Stimulated activated naive CD4-positive, alpha-beta T cell (primary cell): ENCODE data around the gene CCDC15.
"Not testable (repeated sequence)": the region's sequence is repeated elsewhere in the genome, so short reads cannot be mapped to it uniquely, and the experiment has no call there.

Source experiments
- DNase-seq, 6 experiments: peaks; one replicate each; lab custom pipeline; 2025; lab: John Stamatoyannopoulos, UW

The CCDC15 gene

DNA sequence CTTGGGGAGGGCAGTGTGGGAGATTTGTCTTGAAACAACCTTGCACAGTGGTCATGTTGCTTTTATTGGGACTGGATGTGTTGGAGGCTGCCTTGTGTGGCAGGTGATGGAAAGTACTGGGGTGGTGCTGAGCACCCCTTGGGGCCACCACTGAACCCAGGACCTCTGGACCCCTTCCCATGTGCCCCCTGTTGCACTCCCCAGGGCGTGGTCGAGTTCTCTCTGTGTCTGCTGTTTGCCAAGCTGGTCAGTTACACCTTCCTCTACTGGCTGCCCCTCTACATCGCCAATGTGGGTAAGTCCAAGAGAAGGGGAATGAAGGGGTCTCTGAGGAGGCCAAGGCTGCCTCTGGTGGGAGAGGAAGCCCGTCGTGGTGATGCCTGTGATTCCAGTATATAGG lies 128.0 kb downstream of the CCDC15 start:
- DNase-seq = no peak

DNA sequence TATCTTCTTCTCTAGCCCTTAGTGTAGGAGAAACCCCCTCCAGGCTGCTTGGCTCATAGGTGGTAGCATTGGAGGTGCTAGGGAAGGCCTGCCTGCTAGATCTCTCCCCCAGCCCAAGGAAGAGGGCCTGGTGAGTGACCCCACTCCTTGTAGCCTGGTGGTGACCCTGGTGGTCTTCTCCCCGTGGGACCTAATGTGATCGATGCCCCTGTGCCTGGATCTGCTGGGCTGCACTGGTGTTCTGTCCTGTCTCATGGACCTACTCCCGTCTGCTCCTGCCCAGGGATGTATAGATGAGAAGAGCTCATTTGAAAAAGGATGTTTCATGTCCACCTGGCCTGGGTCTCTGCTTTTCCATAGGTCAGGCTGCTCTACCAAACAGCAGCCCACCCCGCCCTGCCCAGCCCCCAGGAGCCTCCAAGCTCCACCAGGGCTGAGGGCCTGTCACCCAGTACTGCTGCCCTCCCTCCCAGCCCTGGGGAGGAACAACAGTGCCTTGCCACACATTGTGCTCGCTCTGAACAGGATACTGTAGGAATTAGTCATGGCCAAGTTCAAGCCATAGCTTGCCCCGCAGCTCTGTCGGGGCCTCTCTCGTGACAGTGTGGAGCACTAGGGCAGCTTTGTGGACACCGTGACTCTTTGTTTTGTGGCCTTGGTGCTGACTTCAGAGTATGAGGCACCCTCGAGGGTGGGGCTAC lies 128.8 kb downstream of the CCDC15 start:
- no peak for DNase-seq

DNA sequence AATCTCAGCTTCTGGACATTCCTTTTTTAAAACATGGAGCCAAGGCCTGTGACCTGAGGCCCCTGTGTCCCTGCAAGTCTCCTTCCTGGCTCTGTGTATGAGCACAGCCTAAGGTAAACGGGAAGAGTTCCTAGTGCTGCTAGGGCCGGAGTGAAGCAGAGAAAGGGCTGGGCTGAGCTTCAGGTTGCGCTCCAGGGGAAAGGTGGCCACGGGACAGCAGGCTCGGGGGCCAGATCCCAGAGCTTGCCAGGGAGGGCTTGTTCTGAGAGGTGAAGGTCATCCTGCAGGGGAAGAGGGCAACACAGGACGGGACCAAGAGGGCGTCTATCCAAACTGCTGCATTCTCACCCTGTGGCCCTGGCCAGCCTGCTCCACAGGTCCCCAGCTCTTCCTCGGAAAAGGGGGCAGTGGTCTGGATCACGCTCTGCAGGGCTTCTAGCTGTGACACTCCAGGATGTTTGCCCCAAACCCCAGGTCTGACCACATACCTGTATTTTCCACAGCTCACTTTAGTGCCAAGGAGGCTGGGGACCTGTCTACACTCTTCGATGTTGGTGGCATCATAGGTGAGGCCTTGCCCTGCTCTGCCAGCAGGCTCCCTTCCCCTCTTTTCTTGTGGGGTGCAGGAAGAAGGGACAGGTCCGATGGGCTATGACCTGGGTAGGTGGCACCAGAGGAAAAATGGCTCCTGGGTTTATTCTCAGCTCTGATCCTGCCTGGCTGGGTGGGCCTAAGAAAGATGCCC lies 129.5 kb downstream of the CCDC15 start:
- DNase-seq = no peak

DNA sequence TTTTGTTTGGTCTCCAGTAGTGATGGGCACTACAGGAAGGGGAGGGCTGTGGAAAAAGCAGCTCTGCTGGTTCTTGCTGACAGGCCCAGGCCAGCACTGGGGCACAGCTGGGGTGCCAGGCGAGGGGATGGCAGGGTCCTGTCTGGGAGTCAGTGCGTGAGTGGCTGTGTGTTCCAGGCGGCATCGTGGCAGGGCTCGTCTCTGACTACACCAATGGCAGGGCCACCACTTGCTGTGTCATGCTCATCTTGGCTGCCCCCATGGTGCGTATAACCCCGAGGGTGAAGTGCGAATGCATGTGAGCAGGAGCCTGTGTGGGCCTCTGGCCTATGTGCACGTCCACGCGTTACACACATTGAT lies 130.0 kb downstream of the CCDC15 start:
- no peak for DNase-seq

DNA sequence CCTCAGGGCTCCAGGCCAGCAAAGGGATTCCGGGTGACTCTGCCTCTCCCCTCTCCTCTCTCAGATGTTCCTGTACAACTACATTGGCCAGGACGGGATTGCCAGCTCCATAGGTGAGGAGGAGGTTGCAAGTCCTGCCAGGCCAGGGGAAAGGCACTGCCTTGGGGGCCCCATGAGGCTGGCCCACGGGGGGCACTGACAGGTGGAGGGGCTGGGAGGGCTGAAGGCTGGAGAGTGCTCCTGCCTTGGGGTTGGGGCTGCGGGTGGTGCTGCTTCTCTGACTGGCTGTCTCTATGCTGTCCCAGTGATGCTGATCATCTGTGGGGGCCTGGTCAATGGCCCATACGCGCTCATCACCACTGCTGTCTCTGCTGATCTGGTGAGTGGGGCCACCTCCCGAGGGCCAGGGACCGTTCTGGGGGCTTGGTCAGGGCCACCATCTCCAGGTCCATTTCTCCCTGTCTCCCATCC lies 130.8 kb downstream of the CCDC15 start:
- DNase-seq = no peak

DNA sequence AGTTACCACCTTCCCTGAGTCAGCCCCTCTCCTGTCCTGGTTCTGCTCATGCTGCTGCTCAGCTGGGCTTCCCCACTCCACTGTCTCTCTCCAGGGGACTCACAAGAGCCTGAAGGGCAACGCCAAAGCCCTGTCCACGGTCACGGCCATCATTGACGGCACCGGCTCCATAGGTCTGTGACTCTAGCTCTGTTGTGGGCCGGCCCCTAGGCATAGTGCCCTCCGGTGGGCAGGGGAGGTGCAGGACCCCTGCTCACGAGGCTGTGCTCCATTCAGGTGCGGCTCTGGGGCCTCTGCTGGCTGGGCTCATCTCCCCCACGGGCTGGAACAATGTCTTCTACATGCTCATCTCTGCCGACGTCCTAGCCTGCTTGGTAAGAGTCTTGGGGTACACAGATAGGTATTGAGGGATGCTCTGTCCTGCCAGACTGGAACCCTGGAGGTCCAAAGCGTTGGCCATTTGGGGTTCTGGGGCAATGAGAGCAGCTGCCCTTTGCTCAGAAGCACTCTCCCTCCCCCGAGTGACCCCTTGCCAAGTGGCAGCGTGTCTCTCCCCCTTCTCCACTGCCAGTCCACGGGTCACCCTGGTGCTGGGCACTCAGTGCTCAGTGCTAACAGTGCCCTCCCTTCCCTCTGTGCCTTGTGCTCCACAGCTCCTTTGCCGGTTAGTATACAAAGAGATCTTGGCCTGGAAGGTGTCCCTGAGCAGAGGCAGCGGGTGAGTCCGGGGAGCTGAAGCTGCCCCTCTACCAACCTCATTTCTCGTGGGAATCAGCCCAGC lies 131.5 kb downstream of the CCDC15 start:
- no peak for DNase-seq

DNA sequence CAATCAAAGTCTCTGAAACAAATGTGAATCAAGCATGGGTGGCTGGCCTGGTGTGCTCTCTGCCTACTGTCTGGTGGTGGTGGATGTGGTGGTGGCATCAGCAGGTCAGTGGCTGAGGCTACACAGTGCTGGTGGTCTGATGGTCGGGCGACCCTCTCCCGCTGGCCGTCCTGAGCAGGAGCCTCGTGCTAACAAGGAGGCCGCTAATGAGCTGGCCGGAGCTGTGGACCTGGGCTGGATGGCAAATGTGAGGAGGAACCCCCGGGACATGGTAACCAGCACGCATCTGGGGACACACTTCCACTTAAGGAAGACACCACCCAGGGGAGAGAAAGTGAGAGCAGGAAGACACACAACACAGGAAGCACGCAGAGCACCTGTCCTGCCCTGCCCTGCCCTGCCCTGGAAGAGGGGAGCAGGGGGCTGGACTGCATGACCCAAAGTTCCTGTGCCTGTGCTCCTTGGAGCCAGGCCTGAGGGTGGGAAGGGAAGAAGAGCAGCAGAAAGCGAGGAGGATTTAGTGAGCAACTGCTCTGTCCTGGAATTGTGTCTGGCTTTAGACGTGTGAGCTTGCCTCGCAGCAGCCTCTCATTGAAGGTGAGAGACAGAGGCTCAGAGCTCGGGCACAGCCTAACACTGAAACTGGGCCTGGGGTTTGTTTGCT lies 132.8 kb downstream of the CCDC15 start:
- no peak for DNase-seq

DNA sequence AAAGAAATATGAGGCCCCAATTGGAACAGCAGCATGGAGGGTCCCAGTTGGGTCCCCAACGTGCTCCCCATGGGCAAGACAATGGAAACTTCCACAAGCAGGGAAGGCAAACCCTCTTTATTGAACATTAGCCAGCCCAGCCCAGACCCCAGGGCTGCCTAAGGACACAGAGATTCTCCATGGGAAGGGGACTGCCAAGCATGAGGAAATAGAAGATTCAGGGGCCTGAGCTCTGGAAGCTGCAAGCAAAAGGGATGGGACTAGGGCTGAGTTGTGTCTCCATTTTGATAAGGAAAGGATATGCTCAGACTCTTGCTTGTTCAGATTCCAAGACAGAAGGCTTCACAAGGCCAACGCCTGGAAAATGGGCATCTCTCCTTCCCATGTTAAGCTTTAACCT lies 134.1 kb downstream of the CCDC15 start:
- DNase-seq = no peak

DNA sequence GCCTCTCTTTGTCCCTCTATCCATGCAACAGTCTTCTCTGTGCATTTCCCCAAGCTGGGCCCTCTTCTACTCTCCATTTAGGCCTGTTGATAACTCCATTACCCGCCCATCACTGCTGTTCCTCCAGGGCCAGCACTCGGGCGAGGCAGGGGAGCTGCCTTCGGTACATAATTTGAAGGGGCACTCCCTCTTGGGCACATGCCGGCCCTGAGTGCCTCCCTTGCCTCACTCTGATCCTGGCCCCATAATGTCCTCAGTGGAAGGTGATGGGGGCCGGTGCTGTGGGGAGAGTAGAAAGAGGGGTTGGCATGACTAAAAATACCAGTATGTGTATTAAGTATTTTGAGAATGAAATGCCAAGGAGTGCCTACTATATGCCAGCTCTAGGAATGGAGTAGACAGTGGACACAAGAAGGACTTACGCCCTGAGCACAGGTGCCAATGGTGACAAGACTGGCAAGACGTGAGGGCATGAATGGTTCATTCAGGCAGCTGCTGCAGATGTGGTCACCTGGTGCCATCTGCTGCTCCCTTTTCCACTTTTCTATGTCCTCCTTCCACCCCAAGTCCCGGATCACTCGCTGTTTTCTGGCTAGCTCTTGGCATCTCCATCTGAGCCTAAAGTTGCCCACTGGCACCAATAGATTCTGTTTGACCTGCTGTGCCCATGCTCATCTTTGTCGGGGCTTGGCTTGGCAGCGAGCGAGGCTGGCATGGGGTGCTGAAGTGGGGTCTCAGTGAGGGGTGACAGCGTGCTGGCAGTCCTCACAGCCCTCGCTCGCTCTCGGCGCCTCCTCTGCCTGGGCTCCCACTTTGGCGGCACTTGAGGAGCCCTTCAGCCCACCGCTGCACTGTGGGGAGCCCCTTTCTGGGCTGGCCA lies 134.8 kb downstream of the CCDC15 start:
- no peak for DNase-seq

DNA sequence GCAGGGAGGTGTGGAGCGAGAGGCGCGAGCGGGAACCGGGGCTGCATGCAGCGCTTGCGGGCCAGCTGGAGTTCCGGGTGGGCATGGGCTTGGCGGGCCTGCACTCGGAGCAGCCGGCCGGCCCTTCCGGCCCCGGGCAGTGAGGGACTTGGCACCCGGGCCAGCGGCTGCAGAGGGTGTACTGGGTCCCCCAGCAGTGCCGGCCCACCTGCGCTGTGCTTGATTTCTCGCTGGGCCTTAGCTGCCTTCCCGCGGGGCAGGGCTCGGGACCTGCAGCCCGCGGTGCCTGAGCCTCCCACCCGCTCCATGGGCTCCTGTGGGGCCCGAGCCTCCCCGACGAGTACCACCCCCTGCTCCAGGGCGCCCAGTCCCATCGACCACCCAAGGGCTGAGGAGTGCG lies 135.5 kb downstream of the CCDC15 start:
- DNase-seq = not testable (repeated sequence)

DNA sequence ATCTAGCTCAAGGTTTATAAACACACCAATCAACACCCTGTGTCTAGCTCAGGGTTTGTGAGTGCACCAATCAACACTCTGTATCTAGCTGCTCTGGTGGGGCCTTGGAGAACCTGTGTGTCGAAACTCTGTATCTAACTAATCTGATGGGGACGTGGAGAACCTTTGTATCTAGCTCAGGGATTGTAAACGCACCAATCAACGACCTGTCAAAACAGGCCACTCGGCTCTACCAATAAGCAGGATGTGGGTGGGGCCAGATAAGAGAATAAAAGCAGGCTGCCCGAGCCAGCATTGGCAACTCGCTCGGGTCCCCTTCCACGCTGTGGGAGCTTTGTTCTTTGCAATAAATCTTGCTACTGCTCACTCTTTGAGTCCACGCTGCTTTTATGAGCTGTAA lies 136.1 kb downstream of the CCDC15 start:
- DNase-seq = not testable (repeated sequence)

DNA sequence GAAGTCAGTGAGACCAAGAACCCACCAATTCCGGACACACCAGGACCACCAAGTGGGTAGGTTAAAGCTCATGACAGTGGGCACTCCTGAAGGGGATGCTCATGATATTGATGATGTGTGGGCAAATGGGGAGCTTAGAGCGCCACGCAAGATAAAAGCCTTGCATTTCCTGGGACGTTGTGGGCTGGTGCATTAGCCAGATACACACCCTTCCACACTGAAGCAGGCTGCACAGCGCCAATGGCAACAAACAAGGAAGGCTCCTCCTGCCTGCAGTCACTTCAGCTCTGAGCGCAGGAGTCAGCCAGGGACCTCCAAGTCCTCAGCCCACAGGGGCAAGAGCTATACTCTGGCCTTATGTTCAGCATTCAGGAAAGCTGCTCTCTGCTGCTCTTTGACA lies 136.8 kb downstream of the CCDC15 start:
- DNase-seq = no peak
